NT2/D1 (cell line): ENCODE measurements around the gene RBFOX2.
"Not testable (repeated sequence)": the region's sequence is repeated elsewhere in the genome, so short reads cannot be mapped to it uniquely, and the experiment has no call there.

Experiments used
- DNase-seq: peaks from one replicate; pipeline ENCODE4 v3.0.0-alpha.2; 2011; ENCODE audit warnings: low read depth, low spot score
- H3K27me3 ChIP-seq: 2 replicates; pipeline ENCODE4 v1.6.0; 2011; ENCODE audit warnings: mild to moderate bottlenecking; ENCODE audit not compliant: insufficient read length, insufficient read depth
- H3K36me3 ChIP-seq: 2 replicates; pipeline ENCODE4 v1.6.1; 2011; ENCODE audit warnings: mild to moderate bottlenecking, low read length, mixed read lengths; ENCODE audit not compliant: insufficient read depth, insufficient read length
- H3K4me1 ChIP-seq: 2 replicates; pipeline ENCODE4 v1.5.1; 2011; ENCODE audit not compliant: insufficient read depth, insufficient read length
- H3K4me3 ChIP-seq: 2 replicates; pipeline ENCODE4 v1.5.1; 2011; ENCODE audit warnings: low read depth; ENCODE audit not compliant: insufficient read length
- H3K9ac ChIP-seq: 2 replicates; pipeline ENCODE4 v1.6.0; 2011; ENCODE audit warnings: low read depth; ENCODE audit not compliant: insufficient read length
- H3K9me3 ChIP-seq: 2 replicates; pipeline ENCODE4 v1.5.1; 2011; ENCODE audit warnings: mild to moderate bottlenecking, low read length; ENCODE audit not compliant: insufficient read depth
- SUZ12 ChIP-seq: IDR thresholded peaks from 2 replicates; pipeline ENCODE4 v1.6.1; 2011; ENCODE audit not compliant: insufficient read length, insufficient read depth; ENCODE audit errors: extremely low read depth
- YY1 ChIP-seq: IDR thresholded peaks from 2 replicates; pipeline ENCODE4 v1.6.1; 2011; ENCODE audit not compliant: insufficient read length, insufficient read depth
- ZNF274 ChIP-seq: IDR thresholded peaks from 2 replicates; pipeline ENCODE4 v1.6.1; 2011; ENCODE audit warnings: mild to moderate bottlenecking, low read depth, low read length

The RBFOX2 gene

DNA sequence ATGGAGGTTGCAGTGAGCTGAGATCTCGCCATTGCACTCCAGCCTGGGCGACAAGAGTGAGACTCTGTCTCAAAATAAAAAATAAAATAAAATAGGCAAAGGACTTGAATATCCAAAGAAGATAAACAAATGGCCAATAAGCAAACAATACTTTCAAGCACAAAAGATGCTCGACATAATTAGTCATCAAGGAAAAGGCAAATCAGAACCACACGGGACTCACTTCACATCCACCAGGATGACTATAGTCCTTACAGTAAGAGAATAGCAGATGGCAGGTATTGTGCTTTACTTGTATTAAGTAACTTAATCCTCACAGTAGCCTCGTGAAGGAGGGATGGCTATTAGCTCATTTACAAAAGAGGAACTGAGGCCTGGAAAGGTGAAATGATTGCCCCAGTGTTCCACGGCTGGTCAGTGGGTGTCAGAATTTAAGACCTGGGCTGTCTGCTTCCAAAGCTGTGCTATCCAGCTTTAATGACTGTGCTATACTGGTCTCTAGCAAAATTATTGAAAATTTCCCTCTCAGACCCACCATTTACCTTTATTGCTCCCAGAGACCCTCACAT is 40.2 kb upstream of the RBFOX2 start:
- H3K27me3 ChIP-seq = no peaks in the 10 kb centered on the region
- no peaks in the 10 kb centered on the region for H3K9me3 ChIP-seq
- no peak overlapping the region for H3K9ac ChIP-seq
- H3K4me3 ChIP-seq = no peak overlapping the region
- no peak for TF ChIP-seq YY1
- no peak for TF ChIP-seq SUZ12
- TF ChIP-seq ZNF274 = no peak
- DNase-seq = no peak
- H3K4me1 ChIP-seq = peaks cover 12% of the 10 kb centered on the region
- no peaks in the 10 kb centered on the region for H3K36me3 ChIP-seq

DNA sequence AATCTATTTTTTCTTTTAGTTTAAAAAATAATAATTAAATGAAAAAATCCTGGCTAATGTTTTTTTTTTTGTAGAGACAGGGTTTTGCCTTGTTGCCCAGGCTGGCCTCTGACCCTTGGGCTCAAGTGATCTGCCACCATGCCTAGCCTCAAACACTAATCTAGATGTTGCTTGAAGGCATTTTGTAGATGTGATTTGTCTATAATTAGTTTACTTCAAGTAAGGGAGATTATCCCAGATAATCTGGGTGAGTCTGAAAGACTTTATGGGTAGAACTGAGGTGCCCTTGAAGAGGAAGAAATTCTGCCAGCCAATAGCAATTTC is 38.6 kb upstream of the RBFOX2 start:
- no peak overlapping the region for H3K9ac ChIP-seq
- no peaks in the 10 kb centered on the region for H3K27me3 ChIP-seq
- H3K9me3 ChIP-seq = no peaks in the 10 kb centered on the region
- TF ChIP-seq ZNF274 = no peak
- TF ChIP-seq YY1 = no peak
- TF ChIP-seq SUZ12 = no peak
- peaks cover 12% of the 10 kb centered on the region for H3K4me1 ChIP-seq
- DNase-seq = no peak
- H3K36me3 ChIP-seq = no peaks in the 10 kb centered on the region
- no peak overlapping the region for H3K4me3 ChIP-seq

DNA sequence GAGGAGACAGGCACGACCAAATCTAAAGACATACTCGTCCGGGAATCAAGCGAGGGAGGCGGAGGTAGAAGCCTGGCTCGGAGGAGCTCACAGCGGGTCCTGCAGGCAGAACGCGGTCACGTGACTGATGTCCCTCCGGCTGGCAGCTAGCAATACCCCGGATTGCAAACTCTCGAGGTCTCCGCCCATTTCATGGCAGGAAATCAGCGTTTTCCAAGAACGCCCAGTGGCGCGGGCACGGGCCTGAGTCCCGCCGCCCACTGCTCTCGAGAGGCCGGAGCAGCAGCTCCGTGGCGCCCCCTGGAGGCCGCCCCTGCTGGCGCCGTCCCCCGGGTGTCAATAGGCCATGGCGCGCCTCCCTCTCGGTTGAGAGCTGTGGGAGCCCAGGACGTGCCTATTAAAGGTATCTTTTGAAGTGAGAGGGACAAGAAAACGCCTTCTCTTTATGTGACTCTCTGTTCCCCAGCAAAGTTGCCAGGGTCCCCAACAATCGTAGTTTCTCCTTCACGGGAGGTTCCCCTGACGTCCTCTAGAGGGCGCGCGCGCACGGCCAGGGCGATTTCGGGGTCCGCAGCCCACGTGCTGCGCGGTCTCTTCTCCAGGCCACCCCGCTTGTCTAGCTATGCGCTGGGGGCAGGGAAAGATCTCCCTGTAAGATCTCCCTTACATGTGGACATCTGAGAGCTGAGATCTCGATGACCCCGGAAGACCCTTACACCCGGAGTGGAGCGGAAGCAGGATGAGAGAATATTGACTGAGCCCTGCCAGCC is 37.3 kb upstream of the RBFOX2 start:
- no peaks in the 10 kb centered on the region for H3K9me3 ChIP-seq
- no peaks in the 10 kb centered on the region for H3K36me3 ChIP-seq
- DNase-seq = peak; percentile 90
- TF ChIP-seq SUZ12 = no peak
- no peak for TF ChIP-seq YY1
- TF ChIP-seq ZNF274 = no peak
- peaks cover 12% of the 10 kb centered on the region for H3K4me1 ChIP-seq
- H3K4me3 ChIP-seq = peak overlapping the region; percentile 48
- no peaks in the 10 kb centered on the region for H3K27me3 ChIP-seq
- H3K9ac ChIP-seq = peak overlapping the region; percentile 86

DNA sequence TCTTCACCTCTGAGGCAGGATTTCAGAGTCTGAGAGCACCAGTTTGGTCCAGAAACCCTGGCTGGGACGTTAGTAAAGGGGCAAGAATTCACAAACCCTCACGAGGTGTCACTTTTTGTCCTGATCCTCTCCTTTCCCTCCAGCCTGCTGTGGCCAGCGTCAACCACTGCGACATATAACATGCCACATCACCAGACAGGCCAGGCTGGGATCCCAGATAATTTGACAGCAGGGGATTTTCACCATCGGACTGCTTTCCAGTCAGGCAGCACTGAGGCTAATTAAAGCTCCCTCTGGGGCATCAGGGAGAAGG is 36.8 kb upstream of the RBFOX2 start:
- no peaks in the 10 kb centered on the region for H3K36me3 ChIP-seq
- no peak for DNase-seq
- TF ChIP-seq YY1 (no peak), SUZ12 (no peak), ZNF274 (no peak)
- no peaks in the 10 kb centered on the region for H3K27me3 ChIP-seq
- no peaks in the 10 kb centered on the region for H3K9me3 ChIP-seq
- peak overlapping the region; percentile 48 for H3K4me3 ChIP-seq
- peaks cover 12% of the 10 kb centered on the region for H3K4me1 ChIP-seq
- peak overlapping the region; percentile 86 for H3K9ac ChIP-seq

DNA sequence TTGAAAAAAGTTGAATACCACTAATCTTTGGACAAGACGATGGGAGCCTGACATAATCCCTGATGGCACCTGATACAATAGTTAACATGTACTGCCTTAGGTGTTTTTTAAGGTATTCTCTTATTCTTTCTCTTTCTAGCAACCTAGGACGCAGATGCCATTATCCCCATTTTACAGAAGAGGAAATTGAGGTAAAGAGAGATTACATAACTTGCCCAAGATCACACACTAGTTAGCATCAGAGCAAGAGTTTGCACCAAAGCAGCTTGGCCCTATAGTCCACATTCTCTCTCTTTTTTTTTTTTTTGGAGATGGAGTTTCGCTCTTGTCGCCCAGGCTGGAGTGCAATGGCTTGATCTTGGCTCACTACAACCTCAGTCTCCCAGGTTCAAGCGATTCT is 35.7 kb upstream of the RBFOX2 start:
- Histone ChIP-seq H3K9ac (no peak overlapping the region), H3K4me3 (no peak overlapping the region), H3K9me3 (no peaks in the 10 kb centered on the region), H3K36me3 (no peaks in the 10 kb centered on the region), H3K4me1 (peaks cover 12% of the 10 kb centered on the region), H3K27me3 (no peaks in the 10 kb centered on the region)
- TF ChIP-seq ZNF274 (no peak), SUZ12 (no peak), YY1 (no peak)
- DNase-seq = no peak

DNA sequence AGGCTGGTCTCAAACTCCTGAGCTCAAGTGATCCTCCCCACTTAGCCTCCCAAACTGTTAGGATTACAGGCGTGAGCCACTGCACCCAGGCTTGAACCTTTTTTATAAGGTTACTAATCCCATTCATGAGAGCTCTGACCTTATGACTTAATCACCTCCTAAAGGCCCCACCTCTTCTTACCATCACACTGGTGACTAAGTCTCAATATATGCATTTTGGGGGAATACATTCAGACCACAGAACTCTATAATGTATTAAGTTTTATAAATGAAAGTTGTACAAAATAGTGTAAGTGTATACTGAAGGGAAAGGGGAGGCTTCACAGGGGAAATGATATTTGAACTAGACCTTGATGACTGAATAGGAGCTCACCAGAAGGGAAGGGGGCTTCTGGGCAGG is 28.4 kb upstream of the RBFOX2 start:
- H3K9ac ChIP-seq = no peak overlapping the region
- DNase-seq = no peak
- TF ChIP-seq ZNF274 = no peak
- no peak for TF ChIP-seq SUZ12
- TF ChIP-seq YY1 = no peak
- H3K36me3 ChIP-seq = no peaks in the 10 kb centered on the region
- H3K9me3 ChIP-seq = no peaks in the 10 kb centered on the region
- H3K4me3 ChIP-seq = no peak overlapping the region
- H3K4me1 ChIP-seq = no peaks in the 10 kb centered on the region
- no peaks in the 10 kb centered on the region for H3K27me3 ChIP-seq

DNA sequence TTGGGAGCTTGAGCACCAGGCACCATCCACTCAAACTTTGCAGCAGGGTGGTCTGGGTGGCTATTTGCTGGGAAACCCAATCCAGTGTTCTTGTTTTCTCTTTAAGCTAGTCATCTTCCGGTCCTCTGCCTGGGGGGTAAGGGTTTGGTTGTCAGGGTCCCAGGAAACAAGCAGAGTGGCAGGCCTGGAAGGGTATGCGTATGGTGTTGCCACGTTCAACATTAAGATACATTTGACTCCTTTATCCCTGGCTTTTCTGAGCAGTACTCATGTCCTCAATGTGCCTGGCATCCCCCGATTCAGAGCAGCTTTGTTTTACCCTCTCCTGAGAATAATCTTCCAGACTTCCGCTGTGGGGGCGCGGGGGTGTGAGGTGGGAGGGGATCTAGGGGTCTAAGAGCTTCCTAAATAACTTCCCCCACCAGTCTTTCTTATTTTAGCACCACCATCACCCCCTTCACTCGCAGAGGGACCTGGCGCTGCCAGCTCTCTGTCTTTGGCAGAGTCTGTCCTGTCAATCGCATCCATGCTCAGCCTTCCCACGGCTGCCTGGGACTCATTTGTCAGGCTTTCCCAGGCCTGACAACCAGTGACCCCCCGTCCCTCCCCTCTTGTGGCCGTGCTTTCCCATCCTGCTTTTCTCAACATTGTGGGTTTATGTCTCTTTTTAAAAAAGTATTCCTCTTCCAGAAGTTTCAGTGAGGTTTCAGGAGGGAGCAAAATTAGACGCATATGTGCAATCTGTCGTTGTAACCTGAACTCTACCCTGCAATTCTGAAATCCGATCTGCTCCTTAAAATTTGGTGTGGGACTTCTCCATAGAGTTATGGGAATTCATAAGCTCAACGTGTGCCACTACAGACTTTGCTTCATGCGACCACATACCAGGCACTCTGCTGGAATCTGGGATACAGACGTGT is 27.0 kb upstream of the RBFOX2 start:
- TF ChIP-seq ZNF274 (no peak), YY1 (no peak), SUZ12 (no peak)
- Histone ChIP-seq H3K4me3 (no peak overlapping the region), H3K4me1 (no peaks in the 10 kb centered on the region), H3K36me3 (no peaks in the 10 kb centered on the region), H3K9ac (no peak overlapping the region), H3K27me3 (no peaks in the 10 kb centered on the region), H3K9me3 (no peaks in the 10 kb centered on the region)
- no peak for DNase-seq

DNA sequence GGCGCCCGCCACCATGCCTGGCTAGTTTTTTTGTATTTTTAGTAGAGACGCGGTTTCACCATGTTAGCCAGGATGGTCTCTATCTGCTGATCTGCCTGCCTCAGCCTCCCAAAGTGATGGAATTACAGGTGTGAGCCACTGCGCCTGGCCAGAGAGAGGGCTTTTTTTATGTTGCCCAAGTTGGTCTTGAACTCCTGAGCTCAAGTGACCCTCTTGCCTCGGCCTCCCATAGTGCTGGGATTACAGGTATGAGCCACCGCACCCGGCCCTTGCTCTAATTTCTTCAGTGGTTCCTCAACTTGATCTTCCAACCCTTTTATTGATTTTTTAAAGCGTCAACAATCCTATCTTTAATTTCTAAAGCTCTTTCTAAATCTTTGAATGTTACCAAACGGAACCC is 25.8 kb upstream of the RBFOX2 start:
- H3K9me3 ChIP-seq, H3K36me3 ChIP-seq, H3K4me3 ChIP-seq: not testable (repeated sequence)

More for the DNA sequence above, 25.8 kb upstream of the RBFOX2 start:
- DNase-seq, H3K9ac ChIP-seq, H3K4me1 ChIP-seq, H3K27me3 ChIP-seq: not testable (repeated sequence)
